Bronchial epithelial cell (primary cell): ENCODE data around the gene RPF1. TPM values are rescaled to one million over a fixed set of nuclear protein-coding genes. Genes with fewer than 3 reads are reported as not detected.
"Not testable (repeated sequence)": the region's sequence is repeated elsewhere in the genome, so short reads cannot be mapped to it uniquely, and the experiment has no call there.

Source experiments
- DNase-seq: peaks from one replicate; pipeline ENCODE4 v3.0.0-alpha.2; 2010; ENCODE audit warnings: low read depth
- FAIRE-seq: peaks from 2 replicates; lab custom pipeline; 2011; peaks lifted over from hg19 to GRCh38; lab: Jason Lieb, UNC
- H3K27me3 ChIP-seq: 2 replicates; pipeline ENCODE4 v1.5.1; 2011; ENCODE audit warnings: low read length; ENCODE audit not compliant: control insufficient read depth, insufficient read depth
- H3K36me3 ChIP-seq: 2 replicates; pipeline ENCODE4 v1.5.1; 2011; ENCODE audit warnings: low read length; ENCODE audit not compliant: control insufficient read depth, insufficient read depth
- H3K4me3 ChIP-seq: 2 replicates; pipeline ENCODE4 v1.5.1; 2011; ENCODE audit warnings: mild to moderate bottlenecking, low read depth, low read length, control low read depth
- total RNA-seq: library from RNA; depleted of rRNA; stranded (reverse); fragments of >200 nt; gene quantifications from 2 replicates; pipeline ENCODE4 v1.2.1, GENCODE V29; 2014
- TF ChIP-seq, protein P1 (sequence below): IDR thresholded peaks from 2 replicates; pipeline ENCODE4 v1.5.1; 2011; ENCODE audit warnings: mild to moderate bottlenecking, moderate library complexity, low read length, control low read depth, inconsistent platforms; ENCODE audit not compliant: insufficient read depth, severe bottlenecking

Gene RPF1
- total RNA-seq, 1 donor from 2014 or later: 31.6 TPM

DNA sequence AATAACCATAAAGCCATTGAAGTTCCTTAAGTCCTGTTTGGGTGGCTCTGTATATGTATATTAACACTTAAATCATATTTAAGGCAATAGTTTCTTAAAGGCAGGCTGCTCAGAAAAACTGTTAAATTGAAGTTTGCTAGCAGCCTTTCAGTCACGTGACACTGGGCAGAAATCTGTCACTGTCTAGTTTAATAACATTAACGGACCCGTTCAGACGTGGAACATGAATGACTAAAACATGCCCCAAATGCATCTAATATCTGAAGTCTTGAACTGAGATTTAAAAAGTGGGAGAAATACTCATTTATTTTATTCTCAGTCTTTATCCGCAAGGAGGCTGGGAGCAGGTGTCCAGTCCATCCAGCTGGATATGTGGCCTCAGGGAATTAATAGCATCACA, 23.9 kb downstream of the RPF1 start:
- no peak for DNase-seq
- Histone ChIP-seq H3K27me3 (no peaks in the 10 kb centered on the region), H3K36me3 (peaks cover 5% of the 10 kb centered on the region), H3K4me3 (no peak overlapping the region)
- no peak for FAIRE-seq
- TF ChIP-seq, protein P1, sequence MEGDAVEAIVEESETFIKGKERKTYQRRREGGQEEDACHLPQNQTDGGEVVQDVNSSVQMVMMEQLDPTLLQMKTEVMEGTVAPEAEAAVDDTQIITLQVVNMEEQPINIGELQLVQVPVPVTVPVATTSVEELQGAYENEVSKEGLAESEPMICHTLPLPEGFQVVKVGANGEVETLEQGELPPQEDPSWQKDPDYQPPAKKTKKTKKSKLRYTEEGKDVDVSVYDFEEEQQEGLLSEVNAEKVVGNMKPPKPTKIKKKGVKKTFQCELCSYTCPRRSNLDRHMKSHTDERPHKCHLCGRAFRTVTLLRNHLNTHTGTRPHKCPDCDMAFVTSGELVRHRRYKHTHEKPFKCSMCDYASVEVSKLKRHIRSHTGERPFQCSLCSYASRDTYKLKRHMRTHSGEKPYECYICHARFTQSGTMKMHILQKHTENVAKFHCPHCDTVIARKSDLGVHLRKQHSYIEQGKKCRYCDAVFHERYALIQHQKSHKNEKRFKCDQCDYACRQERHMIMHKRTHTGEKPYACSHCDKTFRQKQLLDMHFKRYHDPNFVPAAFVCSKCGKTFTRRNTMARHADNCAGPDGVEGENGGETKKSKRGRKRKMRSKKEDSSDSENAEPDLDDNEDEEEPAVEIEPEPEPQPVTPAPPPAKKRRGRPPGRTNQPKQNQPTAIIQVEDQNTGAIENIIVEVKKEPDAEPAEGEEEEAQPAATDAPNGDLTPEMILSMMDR: no peak

DNA sequence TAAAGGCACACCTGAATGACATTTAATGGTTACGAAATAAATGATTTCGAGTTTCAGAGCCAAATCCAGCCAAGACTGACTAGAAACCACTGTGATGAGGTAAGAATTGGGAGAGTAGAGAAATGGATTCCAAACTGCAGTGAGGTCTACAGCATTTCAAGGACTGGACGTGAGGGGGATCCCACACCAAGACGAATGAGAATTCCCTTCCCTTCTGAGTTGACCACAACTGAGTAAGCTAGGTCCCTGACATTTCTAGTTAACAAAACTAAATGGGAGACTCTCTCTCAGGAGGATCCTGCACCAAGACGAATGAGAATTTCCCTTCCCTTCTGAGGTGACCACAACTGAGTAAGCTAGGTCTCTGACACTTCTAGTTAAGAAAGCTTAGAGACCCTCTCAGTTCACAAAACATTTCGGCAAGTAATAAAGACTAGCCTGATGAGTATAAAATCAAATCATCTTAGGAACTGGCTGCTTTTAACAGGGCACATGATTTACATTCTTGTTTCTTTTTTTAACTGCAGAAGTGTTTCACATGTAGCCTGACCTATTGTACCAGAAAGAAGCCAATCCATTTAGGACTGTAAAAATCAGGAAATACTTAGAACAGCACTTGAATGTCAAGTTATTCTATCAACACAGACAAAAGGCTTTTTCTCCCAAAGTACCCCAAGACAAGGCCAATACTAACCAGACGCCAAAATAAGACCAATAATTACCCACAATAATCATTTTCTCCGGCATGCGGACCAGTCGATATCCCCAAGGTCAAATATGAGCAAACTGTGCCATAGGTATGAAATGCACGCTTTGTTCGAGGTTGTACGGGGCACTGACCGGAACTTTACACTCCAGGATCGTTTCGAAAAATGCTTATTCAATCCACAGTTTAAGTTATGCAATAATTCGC, 25.8 kb downstream of the RPF1 start:
- FAIRE-seq: no peak
- H3K27me3 ChIP-seq: no peaks in the 10 kb centered on the region
- peaks cover 4% of the 10 kb centered on the region for H3K36me3 ChIP-seq
- peak overlapping the region; percentile 76 for H3K4me3 ChIP-seq
- DNase-seq: peak; percentile 38
- TF ChIP-seq, protein P1: no peak

DNA sequence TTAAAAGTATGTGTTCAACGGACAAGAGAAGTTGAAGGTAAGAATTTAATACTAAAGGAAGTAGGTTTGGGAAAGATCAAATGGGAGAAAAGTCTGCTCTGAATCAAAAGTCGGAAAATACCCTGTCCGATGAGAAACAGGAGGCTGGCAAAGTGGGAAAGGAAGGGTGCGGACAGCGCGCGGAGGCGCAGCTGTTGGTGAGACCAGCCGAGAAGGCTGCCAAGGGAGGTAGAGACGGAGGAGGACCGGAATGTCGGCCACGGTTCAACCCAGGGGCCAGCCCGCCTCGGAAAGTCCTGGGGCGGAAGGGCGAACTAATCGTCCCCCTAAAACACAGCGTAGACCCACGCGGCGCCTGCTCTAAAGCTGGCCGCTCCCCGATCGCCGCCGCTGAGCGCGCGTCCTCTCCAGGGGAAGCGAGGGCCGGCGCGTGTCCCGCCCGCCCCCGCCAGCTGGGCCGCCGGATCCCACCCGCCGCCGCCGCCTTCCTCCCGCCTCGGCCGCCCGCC, 26.5 kb downstream of the RPF1 start:
- H3K4me3 ChIP-seq: peak overlapping the region; percentile 76
- FAIRE-seq (no peak), DNase-seq (peak; percentile 34)
- H3K27me3 ChIP-seq: no peaks in the 10 kb centered on the region
- TF ChIP-seq, protein P1: no peak
- H3K36me3 ChIP-seq: peaks cover 2% of the 10 kb centered on the region

DNA sequence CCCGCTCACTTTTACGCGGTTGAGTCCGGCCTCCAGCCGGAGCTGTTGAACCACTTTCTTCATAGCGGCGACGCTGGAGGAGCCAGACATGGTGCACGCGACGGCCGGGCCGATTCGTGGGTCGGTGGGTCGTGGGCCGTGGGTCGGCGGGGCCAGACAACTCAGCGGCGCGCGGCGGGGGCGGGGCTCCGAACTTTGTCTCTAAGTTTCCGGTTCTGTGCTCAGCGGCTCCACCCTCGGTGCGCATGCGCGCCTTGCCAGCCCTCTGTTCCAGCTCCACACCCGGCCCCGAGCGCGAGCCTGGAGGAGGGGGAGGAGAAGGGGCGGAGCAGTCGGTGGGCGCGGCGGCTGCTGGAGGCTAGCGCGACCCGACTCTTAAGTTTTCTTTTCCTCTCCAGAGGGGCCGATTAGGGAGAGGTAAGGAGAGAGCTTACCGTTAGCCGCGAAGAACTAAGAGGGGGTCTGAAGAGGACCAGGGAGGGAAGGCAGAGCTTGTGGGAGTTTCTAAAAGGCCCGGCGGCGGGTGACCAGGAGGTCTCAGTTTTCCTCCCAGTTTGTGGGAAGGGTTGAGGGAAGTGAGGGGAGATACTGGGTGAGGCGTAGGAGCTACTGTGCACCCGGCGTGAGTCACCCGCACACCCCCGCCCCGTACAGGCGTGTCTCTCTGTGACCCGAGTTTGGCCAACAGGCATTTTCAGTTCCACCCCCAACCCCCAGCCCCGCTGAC, 27.1 kb downstream of the RPF1 start, which contains the start of the genes GNG5 and SPATA1:
Gene GNG5 (minus strand): TSS at position 580 of the 727 bp plus-strand sequence. CDS start 490 bp downstream, at position 90.
Gene SPATA1 (plus strand): TSS at position 385 of the 727 bp plus-strand sequence. CDS start 9,974 bp downstream, outside the sequence.
- no peak for FAIRE-seq

DNA sequence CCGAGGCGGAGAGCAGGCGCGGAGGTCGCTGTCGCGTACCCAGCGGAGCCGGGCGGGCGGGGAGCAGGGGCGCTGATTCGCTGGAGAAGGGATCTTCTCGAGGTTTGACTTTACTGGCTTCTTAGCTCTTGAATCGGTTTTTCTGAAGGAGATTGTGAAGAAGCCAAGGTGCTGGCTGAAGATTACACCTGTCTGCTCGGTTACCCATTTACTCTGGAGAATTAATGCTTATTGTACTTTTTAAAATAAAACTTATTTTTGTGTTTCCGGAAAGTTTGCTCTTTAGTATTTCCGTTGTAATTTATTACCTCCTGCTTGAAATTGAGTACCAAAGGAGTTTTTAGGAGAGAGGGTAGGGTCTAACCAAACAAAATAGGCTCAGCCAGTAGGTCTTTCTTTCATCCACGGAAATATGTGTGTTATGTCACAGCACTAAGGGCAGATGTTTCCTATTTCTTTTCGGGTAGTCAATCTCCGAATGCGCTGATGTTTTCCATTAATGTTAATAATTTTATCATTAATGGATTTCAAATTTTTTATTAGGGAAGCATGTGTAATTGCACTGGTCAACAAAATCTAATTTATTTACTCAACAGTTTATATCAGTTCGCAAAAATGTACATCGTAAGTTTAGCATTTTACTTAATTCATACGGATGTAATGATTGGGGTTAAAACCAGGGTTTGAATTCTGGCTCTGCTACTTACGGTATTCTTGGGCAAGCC, 27.8 kb downstream of the RPF1 start:
- DNase-seq (no peak), FAIRE-seq (no peak)
- H3K27me3 ChIP-seq: no peaks in the 10 kb centered on the region
- peak overlapping the region; percentile 76 for H3K4me3 ChIP-seq
- H3K36me3 ChIP-seq: no peaks in the 10 kb centered on the region
- TF ChIP-seq, protein P1: no peak

More for the DNA sequence above, 27.1 kb downstream of the RPF1 start, which contains the start of the genes GNG5 and SPATA1:
- TF ChIP-seq, protein P1: no peak
- Histone ChIP-seq H3K36me3 (peaks cover 2% of the 10 kb centered on the region), H3K4me3 (peak within 1 kb of the TSS; percentile 76), H3K27me3 (no peaks in the 10 kb centered on the region)
- DNase-seq: peak; percentile 88

DNA sequence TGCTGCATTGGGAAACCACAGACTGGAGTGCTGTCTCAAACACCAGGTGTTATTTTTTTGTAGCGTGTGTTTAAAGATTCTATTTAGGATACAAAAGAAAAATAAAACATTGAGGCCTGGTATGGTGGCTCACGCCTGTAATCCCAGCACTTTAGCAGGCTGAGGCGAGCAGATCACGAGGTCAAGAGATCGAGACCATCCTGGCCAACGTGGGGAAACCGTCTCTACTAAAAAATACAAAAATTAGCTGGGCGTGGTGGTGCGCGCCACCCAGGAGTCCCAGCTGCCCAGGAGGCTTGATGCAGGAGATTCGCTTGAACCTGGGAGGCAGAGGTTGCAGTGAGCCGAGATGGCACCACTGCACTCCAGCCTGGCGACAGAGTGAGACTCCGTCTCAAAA, 28.8 kb downstream of the RPF1 start:
- not testable (repeated sequence) for DNase-seq, FAIRE-seq, H3K36me3 ChIP-seq, H3K4me3 ChIP-seq, H3K27me3 ChIP-seq
